PC-9 (cell line): ENCODE measurements around the gene CYP4V2. TPM values are rescaled to one million over a fixed set of nuclear protein-coding genes. Genes with fewer than 3 reads are reported as not detected.

Source experiments
- BruUV-seq: library from RNA; stranded (reverse); fragments of 400-500 nt; replicated peaks from 2 replicates; lab custom pipeline; 2021; lab: Mats Ljungman, UMichigan
- CTCF ChIA-PET: fragments of 300-600 bp; sonication (Branson Sonifier 250); formaldehyde crosslinking; loops from one replicate; lab custom pipeline; 2022; ENCODE audit warnings: antibody characterized with exemption; lab: Charles Lee
- POLR2A ChIA-PET: fragments of 300-600 bp; sonication (Branson Sonifier 250); formaldehyde crosslinking; loops from one replicate; lab custom pipeline; 2022; ENCODE audit warnings: antibody characterized with exemption; ENCODE audit not compliant: unreplicated experiment; lab: Charles Lee
- DNase-seq, 2 experiments: peaks; one replicate each; pipeline versions ENCODE4 v3.0.0 to v3.0.0-alpha.2; 2015 to 2022; ENCODE audit warnings: mixed read lengths in 1 of 2
- H2AFZ ChIP-seq: fragments of 200-600 bp; sonication (generic); 2 replicates; pipeline ENCODE4 v1.8.1; 2017; ENCODE audit warnings: antibody characterized with exemption
- H3F3A ChIP-seq: fragments of 200-600 bp; sonication (generic); 2 replicates; pipeline ENCODE4 v1.8.1; 2017; ENCODE audit warnings: antibody characterized with exemption, mild to moderate bottlenecking, low read depth; ENCODE audit not compliant: insufficient read depth
- H3K27ac ChIP-seq: fragments of 200-600 bp; sonication (generic); 2 replicates; pipeline ENCODE4 v1.6.1; 2016; ENCODE audit warnings: mixed run types
- H3K27me3 ChIP-seq: fragments of 200-600 bp; sonication (generic); 2 replicates; pipeline ENCODE4 v1.6.1; 2016; ENCODE audit warnings: low read depth, mixed run types; ENCODE audit not compliant: insufficient read depth
- H3K36me3 ChIP-seq: fragments of 200-600 bp; sonication (generic); 2 replicates; pipeline ENCODE4 v1.6.1; 2016; ENCODE audit warnings: low read depth, mixed run types
- H3K4me1 ChIP-seq: fragments of 200-600 bp; sonication (generic); replicated peaks from 2 replicates; pipeline ENCODE4 v1.6.1; 2016; ENCODE audit warnings: mixed run types; ENCODE audit not compliant: insufficient read depth
- H3K4me2 ChIP-seq: fragments of 200-600 bp; sonication (generic); 2 replicates; pipeline ENCODE4 v1.6.1; 2017; ENCODE audit warnings: mixed run types
- H3K4me3 ChIP-seq: fragments of 200-600 bp; sonication (generic); 2 replicates; pipeline ENCODE4 v1.6.1; 2016; ENCODE audit warnings: mixed run types
- H3K79me2 ChIP-seq: fragments of 200-600 bp; sonication (generic); 2 replicates; pipeline ENCODE4 v1.6.1; 2017; ENCODE audit warnings: low read depth, mixed run types
- H3K9me2 ChIP-seq: fragments of 200-600 bp; sonication (generic); 2 replicates; pipeline ENCODE4 v1.8.1; 2017; ENCODE audit warnings: mild to moderate bottlenecking; ENCODE audit not compliant: insufficient read depth
- H3K9me3 ChIP-seq: fragments of 200-600 bp; sonication (generic); 2 replicates; pipeline ENCODE4 v1.8.1; 2016; ENCODE audit warnings: low read depth; ENCODE audit not compliant: insufficient read depth
- H4K20me1 ChIP-seq: fragments of 200-600 bp; sonication (generic); 2 replicates; pipeline ENCODE4 v1.8.1; 2017; ENCODE audit not compliant: insufficient read depth
- EZH2 ChIP-seq: fragments of 200-600 bp; sonication (generic); IDR thresholded peaks from 2 replicates; pipeline ENCODE4 v1.8.0; 2017; ENCODE audit warnings: antibody characterized with exemption, low read depth
- intact Hi-C: fragments of 100-400 bp; cut with micrococcal nuclease; formaldehyde crosslinking; loops from one replicate; pipeline ENCODE4 v1.10.0; 2022; ENCODE audit not compliant: unreplicated experiment
- total RNA-seq: library from RNA; stranded (reverse); gene quantifications from 2 replicates; pipeline ENCODE4 v1.2.3, GENCODE V29; 2021
- TF ChIP-seq, protein P1 (sequence below): fragments of 200-600 bp; sonication (generic); conservative IDR thresholded peaks from 2 replicates; pipeline ENCODE4 v1.6.1; 2017; ENCODE audit warnings: mixed run types, antibody characterized with exemption, mild to moderate bottlenecking, moderate library complexity

Gene CYP4V2
- total RNA-seq, 1 experiment from 2014 or later = 12.5 TPM

DNA sequence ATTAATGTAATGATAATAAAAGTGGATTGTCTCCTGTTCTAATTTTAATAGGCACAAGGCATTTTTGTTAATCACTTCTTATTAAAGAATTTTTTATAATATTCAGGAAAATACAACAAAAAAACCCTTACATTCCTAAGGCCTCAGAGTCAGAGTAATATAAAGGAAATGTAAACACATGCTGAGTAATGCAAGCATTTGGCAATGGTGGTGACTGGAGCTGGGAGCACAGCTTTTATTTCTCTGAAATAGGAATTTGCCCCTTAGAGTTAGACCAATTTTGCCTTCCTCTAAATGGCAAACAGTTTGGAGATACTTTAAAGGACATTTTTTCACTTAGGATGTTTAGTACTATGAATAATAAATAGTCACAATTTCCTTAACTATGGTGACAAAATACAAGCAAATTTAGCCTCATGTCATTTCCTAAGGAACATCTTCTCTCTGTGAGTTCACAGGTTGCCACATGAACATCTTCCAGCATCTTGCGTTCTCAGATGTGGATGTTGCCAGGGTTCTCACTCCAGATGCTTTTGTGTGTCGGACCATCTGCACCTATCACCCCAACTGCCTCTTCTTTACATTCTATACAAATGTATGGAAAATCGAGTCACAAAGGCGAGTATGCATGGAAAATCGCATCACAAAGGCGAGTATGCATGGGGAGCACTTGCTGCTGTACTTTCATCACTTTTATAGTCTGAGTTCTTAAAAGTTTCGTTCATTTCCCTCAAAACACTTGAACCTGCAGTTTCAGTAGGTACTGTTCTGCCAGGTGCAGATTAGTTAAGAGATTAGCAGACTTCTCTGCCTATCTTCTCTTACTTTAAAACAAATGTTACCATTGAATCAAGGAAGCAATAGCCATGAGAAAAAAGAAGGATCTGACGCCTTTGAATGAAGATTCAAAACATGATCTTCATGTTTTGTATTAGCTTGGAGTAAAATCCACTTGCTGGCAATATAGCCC lies 58.7 kb downstream of the CYP4V2 start:
- Histone ChIP-seq H3K27ac (no peak overlapping the region), H3K9me3 (no peaks in the 10 kb centered on the region; the same call in 1 of the 2 replicates), H3F3A (no peaks in the 10 kb centered on the region), H3K36me3 (no peaks in the 10 kb centered on the region), H3K9me2 (no peaks in the 10 kb centered on the region), H3K4me1 (no peaks in the 10 kb centered on the region), H3K27me3 (peaks cover 31% of the 10 kb centered on the region; the same call in 1 of the 2 replicates), H3K79me2 (no peaks in the 10 kb centered on the region), H4K20me1 (no peaks in the 10 kb centered on the region), H3K4me3 (no peak overlapping the region), H2AFZ (no peak overlapping the region), H3K4me2 (no peak overlapping the region)
- no TSS peak for BruUV-seq
- TF ChIP-seq EZH2 = no peak
- TF ChIP-seq, protein P1, sequence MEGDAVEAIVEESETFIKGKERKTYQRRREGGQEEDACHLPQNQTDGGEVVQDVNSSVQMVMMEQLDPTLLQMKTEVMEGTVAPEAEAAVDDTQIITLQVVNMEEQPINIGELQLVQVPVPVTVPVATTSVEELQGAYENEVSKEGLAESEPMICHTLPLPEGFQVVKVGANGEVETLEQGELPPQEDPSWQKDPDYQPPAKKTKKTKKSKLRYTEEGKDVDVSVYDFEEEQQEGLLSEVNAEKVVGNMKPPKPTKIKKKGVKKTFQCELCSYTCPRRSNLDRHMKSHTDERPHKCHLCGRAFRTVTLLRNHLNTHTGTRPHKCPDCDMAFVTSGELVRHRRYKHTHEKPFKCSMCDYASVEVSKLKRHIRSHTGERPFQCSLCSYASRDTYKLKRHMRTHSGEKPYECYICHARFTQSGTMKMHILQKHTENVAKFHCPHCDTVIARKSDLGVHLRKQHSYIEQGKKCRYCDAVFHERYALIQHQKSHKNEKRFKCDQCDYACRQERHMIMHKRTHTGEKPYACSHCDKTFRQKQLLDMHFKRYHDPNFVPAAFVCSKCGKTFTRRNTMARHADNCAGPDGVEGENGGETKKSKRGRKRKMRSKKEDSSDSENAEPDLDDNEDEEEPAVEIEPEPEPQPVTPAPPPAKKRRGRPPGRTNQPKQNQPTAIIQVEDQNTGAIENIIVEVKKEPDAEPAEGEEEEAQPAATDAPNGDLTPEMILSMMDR = no peak
- intact Hi-C loops = no loop called here
- no peak for DNase-seq
- POLR2A ChIA-PET = no interaction called here
- CTCF ChIA-PET = no interaction called here

DNA sequence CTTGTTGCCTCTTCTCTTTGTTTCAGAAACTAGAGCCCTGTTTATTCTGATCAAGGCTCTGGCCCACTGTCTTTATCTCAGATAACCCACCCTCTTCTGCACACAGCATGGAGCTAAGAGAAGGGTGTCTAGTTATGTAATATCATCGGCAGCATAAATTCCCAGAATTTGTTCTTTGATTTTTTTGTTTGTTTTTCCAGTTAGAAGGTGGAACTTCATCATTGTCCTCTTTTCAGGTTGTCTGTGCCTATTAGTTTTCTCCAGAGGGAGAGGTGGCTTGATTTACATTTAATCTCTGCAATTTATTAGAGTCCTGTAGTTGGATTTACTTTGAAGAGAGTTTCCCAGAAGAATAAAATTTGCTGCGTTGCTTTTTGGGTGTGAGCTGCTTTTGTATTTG lies 59.4 kb downstream of the CYP4V2 start:
- intact Hi-C loops = no loop called here
- no peak overlapping the region for H3K4me2 ChIP-seq
- H3K9me2 ChIP-seq = no peaks in the 10 kb centered on the region
- no peak for DNase-seq
- no peak overlapping the region for H3K27ac ChIP-seq
- H3K27me3 ChIP-seq = peaks cover 38% of the 10 kb centered on the region; the same call in 1 of the 2 replicates
- no peaks in the 10 kb centered on the region for H3F3A ChIP-seq
- ChIA-PET CTCF (no interaction called here), POLR2A (no interaction called here)
- no peak overlapping the region for H3K4me3 ChIP-seq
- H2AFZ ChIP-seq = no peak overlapping the region
- no peaks in the 10 kb centered on the region for H3K36me3 ChIP-seq
- H3K4me1 ChIP-seq = no peaks in the 10 kb centered on the region
- no peaks in the 10 kb centered on the region; the same call in 1 of the 2 replicates for H3K9me3 ChIP-seq
- H4K20me1 ChIP-seq = no peaks in the 10 kb centered on the region
- TF ChIP-seq, protein P1 = no peak
- no peaks in the 10 kb centered on the region for H3K79me2 ChIP-seq
- no TSS peak for BruUV-seq

DNA sequence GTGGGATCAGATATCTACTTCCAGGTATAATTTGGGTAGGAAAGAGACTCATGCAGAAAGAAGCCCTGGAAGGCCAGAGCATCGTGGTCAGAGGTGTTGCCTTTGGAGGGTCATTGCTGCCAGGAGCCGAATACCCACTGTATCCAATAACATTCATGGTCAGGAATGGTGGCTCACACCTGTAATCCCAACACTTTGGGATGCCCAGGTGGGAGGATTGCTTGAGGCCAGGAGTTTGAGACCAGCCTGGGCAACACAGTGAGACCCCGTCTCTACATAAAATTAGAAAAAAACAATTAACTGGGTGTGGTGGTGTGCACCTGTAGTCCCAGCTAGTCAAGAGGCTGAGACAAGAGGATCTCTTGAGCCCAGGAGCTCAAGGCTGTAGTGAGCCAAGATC lies 63.8 kb downstream of the CYP4V2 start:
- no peaks in the 10 kb centered on the region for H3F3A ChIP-seq
- H3K4me2 ChIP-seq = no peak overlapping the region
- no peaks in the 10 kb centered on the region for H3K36me3 ChIP-seq
- no peak overlapping the region for H2AFZ ChIP-seq
- no peaks in the 10 kb centered on the region for H3K9me2 ChIP-seq
- BruUV-seq = no TSS peak
- no peak for DNase-seq
- no peak overlapping the region for H3K4me3 ChIP-seq
- H4K20me1 ChIP-seq = no peaks in the 10 kb centered on the region
- H3K4me1 ChIP-seq = no peaks in the 10 kb centered on the region
- H3K27me3 ChIP-seq = peaks cover 48% of the 10 kb centered on the region; the same call in 1 of the 2 replicates
- H3K9me3 ChIP-seq = no peaks in the 10 kb centered on the region; the same call in 1 of the 2 replicates
- no peaks in the 10 kb centered on the region for H3K79me2 ChIP-seq
- H3K27ac ChIP-seq = no peak overlapping the region
- ChIA-PET CTCF (no interaction called here), POLR2A (no interaction called here)
- intact Hi-C loops = no loop called here
- TF ChIP-seq, protein P1 = no peak
- TF ChIP-seq EZH2 = no peak
